ENCODE results near the gene ZCWPW1.

DNA sequence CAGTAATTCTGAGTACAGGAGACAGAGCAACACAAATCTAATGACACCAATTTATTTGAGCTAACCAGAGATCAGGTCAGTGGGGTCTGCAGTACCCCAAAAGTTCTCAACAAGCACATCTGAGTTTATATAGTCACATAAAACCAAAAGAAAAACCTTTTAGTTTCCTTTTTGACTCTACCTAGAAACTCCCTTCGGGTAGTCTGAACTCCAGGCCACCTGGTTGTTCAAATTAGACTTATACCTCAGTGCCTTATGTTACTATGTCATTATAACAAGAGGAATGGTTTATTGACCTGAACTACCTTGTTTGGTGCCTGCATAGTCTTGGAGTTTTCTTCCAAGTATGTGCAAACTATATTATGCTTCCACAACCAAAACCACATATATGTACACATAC is 14.6 kb downstream of the ZCWPW1 start:
- TF ChIP-seq, protein P1, sequence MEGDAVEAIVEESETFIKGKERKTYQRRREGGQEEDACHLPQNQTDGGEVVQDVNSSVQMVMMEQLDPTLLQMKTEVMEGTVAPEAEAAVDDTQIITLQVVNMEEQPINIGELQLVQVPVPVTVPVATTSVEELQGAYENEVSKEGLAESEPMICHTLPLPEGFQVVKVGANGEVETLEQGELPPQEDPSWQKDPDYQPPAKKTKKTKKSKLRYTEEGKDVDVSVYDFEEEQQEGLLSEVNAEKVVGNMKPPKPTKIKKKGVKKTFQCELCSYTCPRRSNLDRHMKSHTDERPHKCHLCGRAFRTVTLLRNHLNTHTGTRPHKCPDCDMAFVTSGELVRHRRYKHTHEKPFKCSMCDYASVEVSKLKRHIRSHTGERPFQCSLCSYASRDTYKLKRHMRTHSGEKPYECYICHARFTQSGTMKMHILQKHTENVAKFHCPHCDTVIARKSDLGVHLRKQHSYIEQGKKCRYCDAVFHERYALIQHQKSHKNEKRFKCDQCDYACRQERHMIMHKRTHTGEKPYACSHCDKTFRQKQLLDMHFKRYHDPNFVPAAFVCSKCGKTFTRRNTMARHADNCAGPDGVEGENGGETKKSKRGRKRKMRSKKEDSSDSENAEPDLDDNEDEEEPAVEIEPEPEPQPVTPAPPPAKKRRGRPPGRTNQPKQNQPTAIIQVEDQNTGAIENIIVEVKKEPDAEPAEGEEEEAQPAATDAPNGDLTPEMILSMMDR (IDR thresholded peaks at IDR 0.05) = no peak
- TF ChIP-seq POLR2A (IDR thresholded peaks at IDR 0.05) (no peak), POLR2AphosphoS5 (IDR thresholded peaks at IDR 0.05) (no peak)
